Thoracic aorta (tissue), 2 donors: ENCODE results near the gene CEP63. TPM values are rescaled to one million over a fixed set of nuclear protein-coding genes. Genes with fewer than 3 reads are reported as not detected.

Source experiments
- ATAC-seq: fragments of 150-250 bp; one replicate; pipeline ENCODE4 v1.8.0; 2017; ENCODE audit warnings: low read depth; ENCODE audit not compliant: insufficient number of reproducible peaks, low FRiP score
- DNase-seq: peaks from one replicate; pipeline ENCODE4 v3.0.0-alpha.2; 2020; ENCODE audit warnings: low spot score
- H3K27ac ChIP-seq, 2 donors: fragments of 200-600 bp; sonication (generic); 1 replicate in 1 of 2; 2 replicates in 1 of 2; pipeline ENCODE4 v1.5.1; 2016; ENCODE audit warnings: mild to moderate bottlenecking in 2 of 2, moderate library complexity in 2 of 2
- H3K27me3 ChIP-seq: fragments of 200-600 bp; sonication (generic); replicated peaks from 2 replicates; pipeline ENCODE4 v1.6.0; 2016; ENCODE audit warnings: mild to moderate bottlenecking; ENCODE audit not compliant: insufficient read depth
- H3K36me3 ChIP-seq: fragments of 200-600 bp; sonication (generic); one replicate; pipeline ENCODE4 v1.5.1; 2016
- H3K4me1 ChIP-seq, 2 donors: fragments of 200-600 bp; sonication (generic); 1 replicate in 1 of 2; 2 replicates in 1 of 2; pipeline versions ENCODE4 v1.5.1 to v1.6.0; 2016; ENCODE audit warnings: low read depth in 2 of 2, mild to moderate bottlenecking in 1 of 2; ENCODE audit not compliant: control insufficient read depth in 1 of 2
- H3K4me3 ChIP-seq: fragments of 200-600 bp; sonication (generic); 2 replicates; pipeline ENCODE4 v1.5.1; 2016; ENCODE audit warnings: mild to moderate bottlenecking
- H3K9me3 ChIP-seq: fragments of 200-600 bp; sonication (generic); 2 replicates; pipeline ENCODE4 v1.5.1; 2016
- total RNA-seq, 2 donors: library from RNA; depleted of rRNA; stranded (reverse); fragments of >200 nt; gene quantifications; one replicate each; pipeline versions ENCODE4 v1.1.0 to v1.2.3, GENCODE V29; 2016
- TF ChIP-seq, protein P1 (sequence below): fragments of 200-600 bp; sonication (generic); IDR thresholded peaks from one replicate; pipeline ENCODE4 v1.5.1; 2019; ENCODE audit warnings: antibody characterized with exemption

Gene CEP63
- total RNA-seq, 2 donors from 2014 or later = 20.4 to 28.3 TPM

DNA sequence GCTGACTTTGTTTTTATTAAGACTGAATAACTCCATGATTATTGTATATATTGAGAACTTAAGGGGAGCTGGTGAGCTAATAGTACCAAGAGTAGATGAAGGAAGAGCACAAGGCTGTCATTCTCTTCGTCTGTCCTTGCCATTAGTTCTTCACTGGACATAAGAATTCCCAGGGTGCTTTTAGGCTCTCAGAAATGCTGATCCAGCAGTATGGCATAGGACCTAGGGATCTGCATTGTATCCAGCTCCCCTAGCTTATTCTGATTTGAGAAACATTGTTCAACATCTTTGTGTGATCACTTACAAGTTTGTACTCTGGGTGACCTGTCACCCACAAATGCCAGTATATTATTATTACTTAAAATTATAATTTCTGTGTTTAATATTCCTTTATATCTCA is 47.6 kb downstream of the CEP63 start:
- Histone ChIP-seq H3K27me3 (no peaks in the 10 kb centered on the region), H3K36me3 (peaks cover 14% of the 10 kb centered on the region)

GRCh38 chr3:134535186-134535970 is 49.5 kb downstream of the CEP63 start:
- Histone ChIP-seq H3K4me3 (no peak overlapping the region), H3K27me3 (no peaks in the 10 kb centered on the region), H3K36me3 (peaks cover 14% of the 10 kb centered on the region), H3K27ac (no peak overlapping the region), H3K4me1 (no peaks in the 10 kb centered on the region), H3K9me3 (no peaks in the 10 kb centered on the region)
- ATAC-seq = no peak
- no peak for DNase-seq
- TF ChIP-seq, protein P1, sequence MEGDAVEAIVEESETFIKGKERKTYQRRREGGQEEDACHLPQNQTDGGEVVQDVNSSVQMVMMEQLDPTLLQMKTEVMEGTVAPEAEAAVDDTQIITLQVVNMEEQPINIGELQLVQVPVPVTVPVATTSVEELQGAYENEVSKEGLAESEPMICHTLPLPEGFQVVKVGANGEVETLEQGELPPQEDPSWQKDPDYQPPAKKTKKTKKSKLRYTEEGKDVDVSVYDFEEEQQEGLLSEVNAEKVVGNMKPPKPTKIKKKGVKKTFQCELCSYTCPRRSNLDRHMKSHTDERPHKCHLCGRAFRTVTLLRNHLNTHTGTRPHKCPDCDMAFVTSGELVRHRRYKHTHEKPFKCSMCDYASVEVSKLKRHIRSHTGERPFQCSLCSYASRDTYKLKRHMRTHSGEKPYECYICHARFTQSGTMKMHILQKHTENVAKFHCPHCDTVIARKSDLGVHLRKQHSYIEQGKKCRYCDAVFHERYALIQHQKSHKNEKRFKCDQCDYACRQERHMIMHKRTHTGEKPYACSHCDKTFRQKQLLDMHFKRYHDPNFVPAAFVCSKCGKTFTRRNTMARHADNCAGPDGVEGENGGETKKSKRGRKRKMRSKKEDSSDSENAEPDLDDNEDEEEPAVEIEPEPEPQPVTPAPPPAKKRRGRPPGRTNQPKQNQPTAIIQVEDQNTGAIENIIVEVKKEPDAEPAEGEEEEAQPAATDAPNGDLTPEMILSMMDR = no peak

More for the DNA sequence above, 47.6 kb downstream of the CEP63 start:
- Histone ChIP-seq H3K4me1 (no peaks in the 10 kb centered on the region), H3K27ac (no peak overlapping the region), H3K9me3 (no peaks in the 10 kb centered on the region), H3K4me3 (no peak overlapping the region)
- no peak for DNase-seq
- TF ChIP-seq, protein P1 = no peak
- ATAC-seq = no peak

DNA sequence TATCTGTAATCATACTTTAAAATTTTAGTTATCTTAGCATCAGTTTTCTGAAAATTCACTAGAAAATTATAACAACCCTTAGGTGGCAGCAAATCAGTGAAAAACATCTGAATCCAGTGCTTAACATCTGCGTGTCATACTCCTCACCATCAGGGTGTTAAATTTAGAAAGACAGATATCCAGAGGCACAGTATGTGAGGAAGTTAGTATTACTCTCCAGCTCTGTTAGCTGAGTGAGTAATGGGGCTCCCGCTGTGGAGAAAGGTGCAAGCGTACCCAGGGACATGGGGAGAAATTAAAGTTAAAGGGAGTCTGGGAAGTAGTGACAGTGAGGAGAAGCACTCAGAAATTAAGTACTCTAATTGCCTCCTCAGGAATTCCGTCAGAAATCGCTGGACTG is 50.9 kb downstream of the CEP63 start:
- no peak overlapping the region for H3K4me3 ChIP-seq
- H3K27me3 ChIP-seq = no peaks in the 10 kb centered on the region
- H3K27ac ChIP-seq = no peak overlapping the region
- H3K9me3 ChIP-seq = no peaks in the 10 kb centered on the region
- peaks cover 18% of the 10 kb centered on the region for H3K36me3 ChIP-seq
- TF ChIP-seq, protein P1 = no peak
- no peaks in the 10 kb centered on the region for H3K4me1 ChIP-seq
- ATAC-seq = no peak
- no peak for DNase-seq

- no peaks in the 10 kb centered on the region for H3K4me1 ChIP-seq
- no peak overlapping the region for H3K4me3 ChIP-seq
- H3K36me3 ChIP-seq = peaks cover 12% of the 10 kb centered on the region
- no peak overlapping the region for H3K27ac ChIP-seq
- ATAC-seq (no peak), DNase-seq (no peak)
- TF ChIP-seq, protein P1 = no peak
- no peaks in the 10 kb centered on the region for H3K27me3 ChIP-seq
- no peaks in the 10 kb centered on the region for H3K9me3 ChIP-seq
These were observed 56.6 kb downstream of the CEP63 start for GRCh38 chr3:134542287-134542958.

GRCh38 chr3:134543113-134543512 is 57.3 kb downstream of the CEP63 start:
- H3K36me3 ChIP-seq = peaks cover 13% of the 10 kb centered on the region
- no peaks in the 10 kb centered on the region for H3K9me3 ChIP-seq
- no peak for ATAC-seq
- H3K27me3 ChIP-seq = no peaks in the 10 kb centered on the region
- H3K27ac ChIP-seq = no peak overlapping the region
- no peak overlapping the region for H3K4me3 ChIP-seq
- TF ChIP-seq, protein P1 = no peak
- no peak for DNase-seq
- H3K4me1 ChIP-seq = no peaks in the 10 kb centered on the region
